Body of pancreas (tissue), 4 donors: Measurements from ENCODE around the gene GPR183. TPM values are rescaled to one million over a fixed set of nuclear protein-coding genes. Genes with fewer than 3 reads are reported as not detected.

Source experiments
- ATAC-seq: fragments of 150-250 bp; one replicate; pipeline ENCODE4 v1.9.1; 2016
- DNase-seq, 4 donors: peaks; one replicate each; pipeline ENCODE4 v3.0.0-alpha.2; 2019
- H3K27ac ChIP-seq, 4 donors: fragments of 200-600 bp; sonication (generic); 1 replicate in 3 of 4; 2 replicates in 1 of 4; pipeline versions ENCODE4 v1.5.1 to v1.6.1; 2016 to 2019; ENCODE audit warnings: mild to moderate bottlenecking in 1 of 4, mixed read lengths in 1 of 4, moderate library complexity in 1 of 4
- H3K27me3 ChIP-seq, 2 donors: fragments of 200-600 bp; sonication (generic); one replicate each; pipeline ENCODE4 v1.6.0; 2016; ENCODE audit warnings: mild to moderate bottlenecking in 1 of 2
- H3K36me3 ChIP-seq, 2 donors: fragments of 200-600 bp; sonication (generic); replicated peaks in 1 of 2; 2 replicates each; pipeline ENCODE4 v1.5.1; 2016; ENCODE audit warnings: low read depth in 2 of 2; ENCODE audit not compliant: insufficient read depth in 1 of 2
- H3K4me1 ChIP-seq: fragments of 200-600 bp; sonication (generic); one replicate; pipeline ENCODE4 v1.6.0; 2016
- H3K4me3 ChIP-seq, 2 donors: fragments of 200-600 bp; sonication (generic); 1 replicate in 1 of 2; 2 replicates in 1 of 2; pipeline ENCODE4 v1.5.1; 2016 to 2019
- H3K9me3 ChIP-seq, 3 donors: fragments of 200-600 bp; sonication (generic); 1 replicate in 2 of 3; 2 replicates in 1 of 3; pipeline ENCODE4 v1.5.1; 2016
- POLR2A ChIP-seq, 3 donors: fragments of 450-650 bp; IDR thresholded peaks; one replicate each; pipeline ENCODE4 v1.6.1; 2016; ENCODE audit warnings: antibody characterized with exemption in 3 of 3, mild to moderate bottlenecking in 2 of 3
- WGBS, 2 donors: methylation state at CpG; one replicate each; pipeline ENCODE4 v1.1.5; 2017; 5-methylcytosine and 5-hydroxymethylcytosine counted together
- intact Hi-C: fragments of 100-400 bp; cut with DNase I; formaldehyde crosslinking; loops from one replicate; pipeline ENCODE4 v1.15.1; 2023
- total RNA-seq, 2 donors: library from RNA; depleted of rRNA; stranded (reverse); fragments of >200 nt; gene quantifications; one replicate each; pipeline ENCODE4 v1.1.0, GENCODE V29; 2016
- TF ChIP-seq, protein P1 (sequence below), 7 experiments: fragments of 450-650 bp in 4 of 7; fragments of 200-600 bp in 3 of 7; sonication (generic) in 3 of 7; IDR thresholded peaks; one replicate each; pipeline ENCODE4 v1.5.1; 2016 to 2019; ENCODE audit warnings: antibody characterized with exemption in 7 of 7

GPR183 gene
- total RNA-seq, 2 donors from 2014 or later = 3.6 TPM; not detected in 1

DNA sequence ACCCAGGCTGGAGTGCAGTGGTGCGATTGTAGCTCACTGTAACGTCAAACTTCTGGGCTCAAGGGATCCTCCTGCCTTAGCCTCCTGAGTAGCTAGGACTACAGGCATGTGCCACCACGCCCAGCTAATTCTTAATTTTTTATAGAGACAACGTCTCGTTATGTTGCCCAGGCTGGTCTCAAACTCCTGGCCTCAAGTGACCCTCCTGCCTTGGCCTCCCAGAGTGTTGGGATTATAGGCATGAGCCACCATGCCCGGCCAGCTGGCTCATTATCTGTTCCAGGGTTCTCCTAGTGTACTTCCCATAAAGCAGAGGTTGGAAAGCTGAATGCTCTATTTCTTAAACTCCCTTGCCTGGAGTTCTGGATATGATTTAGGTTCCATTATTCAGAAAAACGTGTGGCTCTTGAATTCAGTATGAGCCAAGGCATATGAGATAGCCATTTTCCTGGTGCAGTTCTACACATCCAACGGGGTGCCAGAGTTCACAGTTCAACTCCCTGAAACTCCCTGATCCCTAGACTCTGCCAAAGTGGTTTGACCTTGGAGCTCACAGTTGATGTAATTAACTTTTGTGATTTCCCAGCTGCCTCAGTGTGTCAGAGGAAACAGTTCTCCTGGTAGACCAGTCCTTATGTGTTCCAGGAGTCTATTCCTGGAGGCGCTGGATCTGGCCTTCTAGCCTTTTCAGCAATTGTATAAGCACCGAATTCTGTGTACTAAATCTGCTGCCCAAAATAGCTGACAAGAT, 21.6 kb downstream of the GPR183 start:
- Histone ChIP-seq H3K27me3 (no peaks in the 10 kb centered on the region), H3K9me3 (no peaks in the 10 kb centered on the region), H3K27ac (peak overlapping the region in 1 of 4 donors; percentile 22), H3K4me1 (peaks cover 9% of the 10 kb centered on the region), H3K36me3 (no peaks in the 10 kb centered on the region), H3K4me3 (no peak overlapping the region)
- peak; percentile 21 to 53 (median 32) for DNase-seq
- ATAC-seq = peak; percentile 74
- 62 to 69% methylated on average over 10 of the region's 10 CpGs for WGBS, 2 donors
- TF ChIP-seq, protein P1, sequence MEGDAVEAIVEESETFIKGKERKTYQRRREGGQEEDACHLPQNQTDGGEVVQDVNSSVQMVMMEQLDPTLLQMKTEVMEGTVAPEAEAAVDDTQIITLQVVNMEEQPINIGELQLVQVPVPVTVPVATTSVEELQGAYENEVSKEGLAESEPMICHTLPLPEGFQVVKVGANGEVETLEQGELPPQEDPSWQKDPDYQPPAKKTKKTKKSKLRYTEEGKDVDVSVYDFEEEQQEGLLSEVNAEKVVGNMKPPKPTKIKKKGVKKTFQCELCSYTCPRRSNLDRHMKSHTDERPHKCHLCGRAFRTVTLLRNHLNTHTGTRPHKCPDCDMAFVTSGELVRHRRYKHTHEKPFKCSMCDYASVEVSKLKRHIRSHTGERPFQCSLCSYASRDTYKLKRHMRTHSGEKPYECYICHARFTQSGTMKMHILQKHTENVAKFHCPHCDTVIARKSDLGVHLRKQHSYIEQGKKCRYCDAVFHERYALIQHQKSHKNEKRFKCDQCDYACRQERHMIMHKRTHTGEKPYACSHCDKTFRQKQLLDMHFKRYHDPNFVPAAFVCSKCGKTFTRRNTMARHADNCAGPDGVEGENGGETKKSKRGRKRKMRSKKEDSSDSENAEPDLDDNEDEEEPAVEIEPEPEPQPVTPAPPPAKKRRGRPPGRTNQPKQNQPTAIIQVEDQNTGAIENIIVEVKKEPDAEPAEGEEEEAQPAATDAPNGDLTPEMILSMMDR (IDR thresholded peaks at IDR 0.05) = no peak
- no peak for TF ChIP-seq POLR2A (IDR thresholded peaks at IDR 0.05)
- intact Hi-C loops = no loop called here

DNA sequence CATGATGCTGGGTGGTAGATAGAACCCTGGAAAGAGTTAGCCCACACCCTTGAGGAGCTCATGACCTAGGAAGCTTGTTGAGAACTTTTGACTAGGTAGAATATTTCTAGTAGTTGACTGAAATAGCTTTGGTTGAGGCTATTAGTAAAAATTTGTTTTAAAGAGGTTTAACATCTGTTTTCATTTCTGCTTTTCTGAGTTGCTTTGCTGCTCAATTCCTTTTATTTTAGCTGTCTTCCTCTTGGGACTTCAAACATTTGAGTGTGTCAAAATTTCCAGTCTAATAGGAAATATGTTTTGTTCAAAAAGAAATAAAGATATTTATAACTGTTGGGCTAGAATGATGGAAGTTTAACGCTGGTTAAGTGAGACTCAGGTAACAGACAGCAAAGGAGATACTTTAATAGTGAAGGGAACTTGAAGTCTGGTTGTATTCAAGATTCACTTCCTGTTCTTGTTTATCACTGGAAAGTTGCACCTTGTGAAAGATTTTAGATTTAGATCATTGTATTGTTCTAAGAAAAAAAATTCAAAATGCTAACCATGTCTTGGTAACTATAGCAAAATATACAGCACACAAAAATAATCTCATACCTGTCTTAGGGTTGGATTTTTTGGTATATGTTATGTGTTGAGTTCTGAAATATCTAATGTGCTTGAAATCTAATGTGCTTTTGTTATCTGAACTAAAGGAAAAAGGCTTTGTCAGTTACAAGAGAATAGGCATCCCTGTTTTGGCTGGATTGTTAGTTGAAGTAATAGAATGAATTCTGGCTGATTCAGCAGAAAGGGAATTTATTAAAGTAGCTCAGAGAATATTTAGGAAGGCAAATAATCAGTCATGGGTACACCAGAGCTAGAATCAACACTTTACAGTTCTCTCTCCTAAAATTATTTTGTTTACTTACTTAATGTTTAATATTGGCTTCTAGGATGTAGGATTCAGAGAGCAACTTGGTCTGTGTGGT, 24.7 kb downstream of the GPR183 start:
- 61 to 77% methylated on average over 1 of the region's 1 CpG for WGBS, 2 donors
- Histone ChIP-seq H3K27me3 (no peaks in the 10 kb centered on the region), H3K9me3 (no peaks in the 10 kb centered on the region), H3K27ac (peak overlapping the region in 1 of 4 donors; percentile 65), H3K4me1 (peaks cover 9% of the 10 kb centered on the region), H3K4me3 (no peak overlapping the region), H3K36me3 (no peaks in the 10 kb centered on the region)
- intact Hi-C loops = no loop called here
- TF ChIP-seq, protein P1 (IDR thresholded peaks at IDR 0.05) = no peak
- TF ChIP-seq POLR2A (IDR thresholded peaks at IDR 0.05) = no peak
- DNase-seq (no peak), ATAC-seq (no peak)

DNA sequence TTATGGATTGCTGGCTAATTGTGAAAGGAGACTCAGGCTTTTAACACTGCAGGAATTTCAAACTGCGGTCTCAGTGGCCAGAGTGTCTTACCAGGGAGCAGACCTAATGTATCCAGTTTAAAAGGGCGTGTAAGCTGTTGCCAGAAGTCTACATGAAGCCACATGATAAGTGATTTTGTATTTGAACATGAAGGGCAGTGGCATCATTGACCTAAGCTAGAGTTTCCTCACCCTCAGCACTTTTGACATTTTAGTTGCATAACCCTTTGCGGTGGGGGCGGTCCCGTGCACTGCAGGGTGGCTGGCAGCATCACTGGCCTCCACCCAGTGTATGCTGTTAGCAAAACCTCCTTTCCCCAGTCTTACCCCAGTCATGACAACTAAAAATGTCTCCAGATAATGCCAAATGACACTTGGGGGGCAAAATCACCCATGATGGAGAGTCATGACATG, 25.4 kb downstream of the GPR183 start:
- peak in 1 of 3 donors; percentile 42 for TF ChIP-seq POLR2A (IDR thresholded peaks at IDR 0.05)
- TF ChIP-seq, protein P1 (IDR thresholded peaks at IDR 0.05) = no peak
- ATAC-seq = peak; percentile 41
- 76 to 91% methylated on average over 5 of the region's 5 CpGs for WGBS, 2 donors
- intact Hi-C loops = no loop called here
- peak in 3 of 4 donors; percentile 15 to 68 (median 23) for DNase-seq
- no peak overlapping the region for H3K4me3 ChIP-seq
- H3K9me3 ChIP-seq = no peaks in the 10 kb centered on the region
- H3K4me1 ChIP-seq = peaks cover 9% of the 10 kb centered on the region
- H3K27me3 ChIP-seq = no peaks in the 10 kb centered on the region
- H3K36me3 ChIP-seq = no peaks in the 10 kb centered on the region
- H3K27ac ChIP-seq = peak overlapping the region in 1 of 4 donors; percentile 65

DNA sequence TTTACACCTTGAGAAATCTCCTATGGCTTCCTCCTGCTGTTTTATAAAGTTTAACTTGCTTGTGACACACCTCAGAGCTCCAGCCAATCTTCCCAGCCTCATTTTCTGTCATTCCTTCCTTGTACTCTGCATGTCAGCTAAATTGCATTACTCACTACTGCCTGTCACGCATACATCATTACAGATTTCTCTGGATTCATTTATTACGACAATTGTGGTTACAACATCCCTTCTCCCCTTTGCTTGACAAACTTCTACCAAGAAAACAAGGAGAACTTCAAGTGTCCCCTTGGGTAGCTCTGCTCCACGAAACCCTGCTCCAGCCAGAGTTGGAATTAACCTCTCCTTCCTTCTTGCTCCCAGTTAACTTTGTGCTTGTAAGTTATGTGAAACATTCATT, 27.0 kb downstream of the GPR183 start:
- Histone ChIP-seq H3K27ac (peak overlapping the region in 1 of 4 donors; percentile 65), H3K4me3 (no peak overlapping the region), H3K4me1 (no peaks in the 10 kb centered on the region), H3K36me3 (no peaks in the 10 kb centered on the region), H3K27me3 (no peaks in the 10 kb centered on the region), H3K9me3 (no peaks in the 10 kb centered on the region)
- DNase-seq (peak in 1 of 4 donors; percentile 47), ATAC-seq (no peak)
- intact Hi-C loops = no loop called here
- peak in 1 of 3 donors; percentile 42 for TF ChIP-seq POLR2A (IDR thresholded peaks at IDR 0.05)
- TF ChIP-seq, protein P1 (IDR thresholded peaks at IDR 0.05) = no peak
- 79 to 84% methylated on average over 3 of the region's 3 CpGs for WGBS, 2 donors
